Fibroblast of lung (primary cell): Measurements from ENCODE around the gene APBB2. TPM values are rescaled to one million over a fixed set of nuclear protein-coding genes. Genes with fewer than 3 reads are reported as not detected.
"Not testable (repeated sequence)": the region's sequence is repeated elsewhere in the genome, so short reads cannot be mapped to it uniquely, and the experiment has no call there.

Experiments
- DNase-seq, 2 donors: peaks; one replicate each; pipeline versions ENCODE4 v3.0.0 to v3.0.0-alpha.2; 2010; ENCODE audit warnings: low read depth in 2 of 2
- H2AFZ ChIP-seq: 2 replicates; pipeline ENCODE4 v1.5.1; 2012; ENCODE audit warnings: low read length, control low read depth, inconsistent platforms
- H3K27ac ChIP-seq: 2 replicates; pipeline ENCODE4 v1.5.1; 2011; ENCODE audit warnings: low read length, control low read depth; ENCODE audit not compliant: insufficient read depth
- H3K27me3 ChIP-seq: 2 replicates; pipeline ENCODE4 v1.5.1; 2011; ENCODE audit warnings: mild to moderate bottlenecking, low read length; ENCODE audit not compliant: control insufficient read depth, insufficient read depth
- H3K36me3 ChIP-seq: 2 replicates; pipeline ENCODE4 v1.5.1; 2011; ENCODE audit warnings: low read length; ENCODE audit not compliant: control insufficient read depth, insufficient read depth
- H3K4me1 ChIP-seq: 2 replicates; pipeline ENCODE4 v1.5.1; 2011; ENCODE audit warnings: low read length; ENCODE audit not compliant: control insufficient read depth, insufficient read depth; ENCODE audit errors: extremely low read depth
- H3K4me2 ChIP-seq: 2 replicates; pipeline ENCODE4 v1.5.1; 2011; ENCODE audit warnings: low read length, control low read depth; ENCODE audit not compliant: insufficient read depth; ENCODE audit errors: extremely low read depth
- H3K4me3 ChIP-seq, 4 experiments: fragments of 200-600 bp in 1 of 4; sonication (generic) in 1 of 4; replicated peaks in 1 of 4; 2 replicates each; pipeline ENCODE4 v1.5.1; 2011 to 2016; ENCODE audit warnings: low read length in 4 of 4, low read depth in 3 of 4, mild to moderate bottlenecking in 3 of 4, control low read depth in 2 of 4, inconsistent platforms in 1 of 4, mixed read lengths in 1 of 4; ENCODE audit not compliant: insufficient read depth in 1 of 4; ENCODE audit errors: control extremely low read depth in 1 of 4
- H3K79me2 ChIP-seq: 2 replicates; pipeline ENCODE4 v1.5.1; 2012; ENCODE audit warnings: mild to moderate bottlenecking, low read length, inconsistent platforms; ENCODE audit not compliant: control insufficient read depth, insufficient read depth
- H3K9ac ChIP-seq: 2 replicates; pipeline ENCODE4 v1.5.1; 2011; ENCODE audit warnings: mild to moderate bottlenecking, low read length, control low read depth; ENCODE audit not compliant: insufficient read depth
- H3K9me3 ChIP-seq: 2 replicates; pipeline ENCODE4 v1.5.1; 2012; ENCODE audit warnings: low read depth, low read length; ENCODE audit not compliant: control insufficient read depth, insufficient read depth
- H4K20me1 ChIP-seq: 2 replicates; pipeline ENCODE4 v1.5.1; 2011; ENCODE audit warnings: low read length; ENCODE audit not compliant: control insufficient read depth, insufficient read depth; ENCODE audit errors: extremely low read depth
- EZH2 ChIP-seq: IDR thresholded peaks from 2 replicates; pipeline ENCODE4 v1.5.1; 2012; ENCODE audit warnings: low read length, control low read depth, mild to moderate bottlenecking; ENCODE audit errors: missing control alignments
- polyA plus RNA-seq, 2 donors: library from polyadenylated mRNA; depleted of rRNA in 1 of 2; stranded (reverse) in 1 of 2; unstranded in 1 of 2; fragments of >200 nt; gene quantifications; 2 replicates each; pipeline ENCODE4 v1.2.1, GENCODE V29; 2011 to 2012; ENCODE audit warnings: missing spikeins in 1 of 2
- total RNA-seq: library from RNA; depleted of rRNA; stranded (reverse); fragments of >200 nt; gene quantifications from 2 replicates; pipeline ENCODE4 v1.2.1, GENCODE V29; 2014
- TF ChIP-seq, protein P1 (sequence below), 2 donors: IDR thresholded peaks in 1 of 2; conservative IDR thresholded peaks in 1 of 2; 1 replicate in 1 of 2; 2 replicates in 1 of 2; pipeline ENCODE4 v1.5.1; 2011 to 2012; ENCODE audit warnings: low read length in 2 of 2, control low read depth in 1 of 2, inconsistent platforms in 1 of 2, low read depth in 1 of 2, mild to moderate bottlenecking in 1 of 2

Gene APBB2
- total and polyA plus RNA-seq, 2 donors (not counting 1 experiment from before 2014, with no cell fraction given) = 25.1 to 29.8 TPM

DNA sequence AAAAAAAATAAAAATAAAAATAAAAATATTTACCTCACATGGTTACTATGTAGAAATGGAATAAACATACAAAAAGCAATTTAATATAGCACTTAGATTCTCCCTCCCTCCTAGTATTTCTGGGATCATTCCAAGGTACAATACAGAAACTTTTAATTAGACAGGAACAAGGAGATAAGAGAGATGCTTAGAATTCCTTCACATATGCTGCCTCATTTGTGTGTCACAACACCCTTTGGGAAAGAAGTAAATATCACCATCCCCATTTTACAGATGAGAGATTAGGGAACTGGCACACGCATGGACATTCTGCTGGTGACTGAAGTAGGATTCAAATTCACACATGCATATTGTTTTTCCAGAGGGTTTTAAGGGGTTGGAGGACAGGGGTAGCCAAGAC, 164.2 kb downstream of the APBB2 start:
- no peaks in the 10 kb centered on the region for H3K27me3 ChIP-seq
- no peaks in the 10 kb centered on the region for H3K36me3 ChIP-seq
- H3K9ac ChIP-seq = no peak overlapping the region
- H3K4me1 ChIP-seq = no peaks in the 10 kb centered on the region
- H3K9me3 ChIP-seq = no peaks in the 10 kb centered on the region
- DNase-seq = peak in 1 of 2 donors; percentile 29
- no peaks in the 10 kb centered on the region for H3K79me2 ChIP-seq
- no peaks in the 10 kb centered on the region for H4K20me1 ChIP-seq
- no peak overlapping the region for H3K27ac ChIP-seq
- no peak overlapping the region for H2AFZ ChIP-seq
- TF ChIP-seq, protein P1, sequence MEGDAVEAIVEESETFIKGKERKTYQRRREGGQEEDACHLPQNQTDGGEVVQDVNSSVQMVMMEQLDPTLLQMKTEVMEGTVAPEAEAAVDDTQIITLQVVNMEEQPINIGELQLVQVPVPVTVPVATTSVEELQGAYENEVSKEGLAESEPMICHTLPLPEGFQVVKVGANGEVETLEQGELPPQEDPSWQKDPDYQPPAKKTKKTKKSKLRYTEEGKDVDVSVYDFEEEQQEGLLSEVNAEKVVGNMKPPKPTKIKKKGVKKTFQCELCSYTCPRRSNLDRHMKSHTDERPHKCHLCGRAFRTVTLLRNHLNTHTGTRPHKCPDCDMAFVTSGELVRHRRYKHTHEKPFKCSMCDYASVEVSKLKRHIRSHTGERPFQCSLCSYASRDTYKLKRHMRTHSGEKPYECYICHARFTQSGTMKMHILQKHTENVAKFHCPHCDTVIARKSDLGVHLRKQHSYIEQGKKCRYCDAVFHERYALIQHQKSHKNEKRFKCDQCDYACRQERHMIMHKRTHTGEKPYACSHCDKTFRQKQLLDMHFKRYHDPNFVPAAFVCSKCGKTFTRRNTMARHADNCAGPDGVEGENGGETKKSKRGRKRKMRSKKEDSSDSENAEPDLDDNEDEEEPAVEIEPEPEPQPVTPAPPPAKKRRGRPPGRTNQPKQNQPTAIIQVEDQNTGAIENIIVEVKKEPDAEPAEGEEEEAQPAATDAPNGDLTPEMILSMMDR (conservative IDR thresholded peaks at IDR 0.05 in 1 of 2, IDR thresholded peaks at IDR 0.05 in 1 of 2; ENCODE audit: low read depth in 1 of 2, low read length in 2 of 2) = no peak
- TF ChIP-seq EZH2 = no peak
- H3K4me3 ChIP-seq = no peak overlapping the region
- no peak overlapping the region for H3K4me2 ChIP-seq

DNA sequence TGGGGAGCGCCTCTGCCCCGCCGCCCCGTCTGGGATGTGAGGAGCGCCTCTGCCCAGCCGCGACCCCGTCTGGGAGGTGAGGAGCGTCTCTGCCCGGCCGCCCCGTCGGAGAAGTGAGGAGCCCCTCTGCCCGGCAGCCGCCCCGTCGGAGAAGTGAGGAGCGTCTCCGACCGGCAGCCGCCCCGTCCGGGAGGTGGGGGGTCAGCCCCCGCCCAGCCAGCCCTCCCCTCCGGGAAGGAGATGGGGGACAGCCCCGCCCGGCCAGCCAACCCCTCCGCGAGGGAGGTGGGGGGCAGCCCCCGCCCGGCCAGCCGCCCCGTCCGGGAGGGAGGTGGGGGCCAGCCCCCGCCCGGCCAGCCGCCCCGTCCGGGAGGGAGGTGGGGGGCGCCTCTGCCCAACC, 165.2 kb downstream of the APBB2 start:
- H4K20me1 ChIP-seq, DNase-seq, H3K4me2 ChIP-seq, H3K9me3 ChIP-seq, H3K4me3 ChIP-seq, H3K79me2 ChIP-seq, H3K9ac ChIP-seq, H3K27me3 ChIP-seq, H3K27ac ChIP-seq, H3K4me1 ChIP-seq, H2AFZ ChIP-seq, H3K36me3 ChIP-seq: not testable (repeated sequence)

DNA sequence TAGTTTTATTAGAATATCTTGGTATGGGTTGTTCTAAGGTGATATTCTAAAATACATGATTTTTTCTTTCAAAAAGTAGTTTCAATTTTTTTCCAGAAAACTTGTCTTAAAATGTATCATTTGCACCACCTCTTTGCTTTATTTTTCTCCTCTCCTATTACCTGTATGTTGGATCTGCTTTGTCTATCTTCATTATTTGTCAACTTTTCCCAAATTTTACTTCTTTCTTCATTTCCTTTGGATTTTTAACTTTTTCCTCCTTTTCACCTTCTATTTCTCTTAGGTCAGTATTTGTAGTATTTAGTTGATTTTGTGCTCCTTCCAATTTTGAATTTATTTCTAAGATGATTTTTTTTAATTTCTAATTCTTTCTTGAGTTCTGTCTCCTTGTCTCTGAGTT, 169.6 kb downstream of the APBB2 start:
- TF ChIP-seq, protein P1 (conservative IDR thresholded peaks at IDR 0.05 in 1 of 2, IDR thresholded peaks at IDR 0.05 in 1 of 2; ENCODE audit: low read depth in 1 of 2, low read length in 2 of 2) = no peak
- TF ChIP-seq EZH2 = no peak
- H3K36me3 ChIP-seq = no peaks in the 10 kb centered on the region

More for the DNA sequence above, 169.6 kb downstream of the APBB2 start:
- Histone ChIP-seq H4K20me1 (no peaks in the 10 kb centered on the region), H3K9ac (no peak overlapping the region), H3K79me2 (no peaks in the 10 kb centered on the region), H3K27ac (no peak overlapping the region), H3K4me3 (no peak overlapping the region), H3K27me3 (no peaks in the 10 kb centered on the region), H3K4me2 (no peak overlapping the region), H3K4me1 (no peaks in the 10 kb centered on the region), H2AFZ (no peak overlapping the region), H3K9me3 (no peaks in the 10 kb centered on the region)
- DNase-seq = no peak
